Measurements from ENCODE around the gene CYP4F3. TPM values are rescaled to one million over a fixed set of nuclear protein-coding genes. Genes with fewer than 3 reads are reported as not detected.
A peak's percentile ranks its signal among the peaks of the same experiment; 100 is the strongest.
"Not testable (repeated sequence)": the region's sequence is repeated elsewhere in the genome, so short reads cannot be mapped to it uniquely, and the experiment has no call there.

Gene CYP4F3
- total RNA-seq, 2 donors from 2014 or later: 0.14 to 0.18 TPM

- H3K9me3 Mint-ChIP-seq: peaks cover 13 to 26% of the 10 kb centered on the region in 2 donors
- not testable (repeated sequence) for H3K27ac Mint-ChIP-seq; DNase-seq (ENCODE audit: low spot score in 2 of 2); ATAC-seq; H3K36me3 Mint-ChIP-seq
Observed at GRCh38 chr19:15679865-15680264, 39.2 kb downstream of the CYP4F3 start.

GRCh38 chr19:15680478-15681322 lies 40.0 kb downstream of the CYP4F3 start:
- no peak for ATAC-seq
- peaks cover 0 to 9% of the 10 kb centered on the region in 2 donors for H3K36me3 Mint-ChIP-seq
- DNase-seq (ENCODE audit: low spot score in 2 of 2): no peak
- H3K27ac Mint-ChIP-seq: no peak overlapping the region
- H3K9me3 Mint-ChIP-seq: peaks cover 13 to 24% of the 10 kb centered on the region in 2 donors

- Mint-ChIP-seq H3K36me3 (peaks cover 4 to 6% of the 10 kb centered on the region in 2 donors), H3K9me3 (peaks cover 4 to 14% of the 10 kb centered on the region in 2 donors), H3K27ac (no peak overlapping the region)
- no peak for ATAC-seq
- no peak for DNase-seq (ENCODE audit: low spot score in 2 of 2)
Observed at GRCh38 chr19:15683411-15683810, 42.7 kb downstream of the CYP4F3 start.

- peaks cover 5 to 7% of the 10 kb centered on the region in 2 donors for H3K36me3 Mint-ChIP-seq
- ATAC-seq: no peak
- DNase-seq (ENCODE audit: low spot score in 2 of 2): no peak
- no peak overlapping the region for H3K27ac Mint-ChIP-seq
- H3K9me3 Mint-ChIP-seq: peaks cover 5 to 9% of the 10 kb centered on the region in 2 donors
Observed at GRCh38 chr19:15684828-15685227, 44.1 kb downstream of the CYP4F3 start.

- Mint-ChIP-seq H3K9me3 (no peaks in the 10 kb centered on the region), H3K36me3 (no peaks in the 10 kb centered on the region), H3K27ac (no peak overlapping the region)
- DNase-seq (ENCODE audit: low spot score in 2 of 2) (no peak), ATAC-seq (no peak)
Observed at GRCh38 chr19:15696654-15697194, 56.0 kb downstream of the CYP4F3 start.

- no peaks in the 10 kb centered on the region for H3K36me3 Mint-ChIP-seq
- no peaks in the 10 kb centered on the region for H3K9me3 Mint-ChIP-seq
Observed at GRCh38 chr19:15701757-15702533, 61.2 kb downstream of the CYP4F3 start.

GRCh38 chr19:15702534-15702930 lies 61.8 kb downstream of the CYP4F3 start:
- no peak for ATAC-seq
- no peaks in the 10 kb centered on the region for H3K36me3 Mint-ChIP-seq
- H3K27ac Mint-ChIP-seq: no peak overlapping the region

More at GRCh38 chr19:15701757-15702533, 61.2 kb downstream of the CYP4F3 start:
- ATAC-seq (no peak), DNase-seq (ENCODE audit: low spot score in 2 of 2) (no peak)
- no peak overlapping the region for H3K27ac Mint-ChIP-seq

More at GRCh38 chr19:15702534-15702930, 61.8 kb downstream of the CYP4F3 start:
- H3K9me3 Mint-ChIP-seq: no peaks in the 10 kb centered on the region
- peak in 1 of 2 donors; percentile 21 for DNase-seq (ENCODE audit: low spot score in 2 of 2)

Other genes starting within 250 kb of the CYP4F3 start
- 100 to 1,000 TPM in 1 of 2 donors, 10 to 100 TPM in 1; 70.9 to 114 TPM for gene AKAP8L, start 221.9 kb upstream of the CYP4F3 start, total RNA-seq
- gene WIZ, start 190.9 kb upstream of the CYP4F3 start, total RNA-seq: 10 to 100 TPM; 18.4 to 19.8 TPM
- 100 to 1,000 TPM in 1 of 2 donors, 10 to 100 TPM in 1; 64.5 to 101 TPM for gene RASAL3, start 176.4 kb upstream of the CYP4F3 start, total RNA-seq
- under 1 TPM; 0.09 to 0.29 TPM for gene PGLYRP2, start 161.4 kb upstream of the CYP4F3 start, total RNA-seq
- under 1 TPM in 1 of 2 donors, not detected in 1; 0.72 TPM for gene CYP4F22, start 132.4 kb upstream of the CYP4F3 start, total RNA-seq
- gene CYP4F8, start 25.7 kb upstream of the CYP4F3 start, total RNA-seq: not detected
- gene CYP4F12, start 32.2 kb downstream of the CYP4F3 start, total RNA-seq: under 1 TPM in 1 of 2 donors, not detected in 1; 0.32 TPM
- gene OR10H2, start 87.1 kb downstream of the CYP4F3 start, total RNA-seq: not detected
- not detected for gene OR10H3, start 97.1 kb downstream of the CYP4F3 start, total RNA-seq
- gene OR10H5, start 146.8 kb downstream of the CYP4F3 start, total RNA-seq: not detected
- gene OR10H1, start 174.8 kb downstream of the CYP4F3 start, total RNA-seq: under 1 TPM in 1 of 2 donors, not detected in 1; 0.10 TPM